GM12878 (cell line): ENCODE data around the gene ANO1. TPM values are rescaled to one million over a fixed set of nuclear protein-coding genes. Genes with fewer than 3 reads are reported as not detected.

Source experiments
- ATAC-seq: fragments of 200-7000 bp; cut with Tn5 transposase; 3 replicates; pipeline ENCODE4 v1.9.1; 2020; ENCODE audit warnings: mild to moderate bottlenecking, moderate library complexity
- BruUV-seq: library from RNA; stranded (reverse); fragments of 400-500 nt; replicated peaks from 2 replicates; lab custom pipeline; 2021; lab: Mats Ljungman, UMichigan
- CTCF ChIA-PET: fragments of 300-600 bp; sonication (Branson Sonifier 250); formaldehyde crosslinking; extraction: SDS; loops from one replicate; lab custom pipeline; 2021; ENCODE audit warnings: inconsistent platforms; lab: Yijun Ruan, JAX
- POLR2A ChIA-PET: fragments of 350-600 bp; formaldehyde crosslinking; extraction: SDS; loops from one replicate; lab custom pipeline; 2021; ENCODE audit warnings: inconsistent platforms; lab: Charles Lee
- RAD21 ChIA-PET: fragments of 300-600 bp; sonication (Branson Sonifier 250); formaldehyde crosslinking; loops from one replicate; lab custom pipeline; 2023; ENCODE audit warnings: antibody characterized with exemption; ENCODE audit not compliant: unreplicated experiment; lab: Charles Lee
- SMC1A ChIA-PET: fragments of 300-600 bp; sonication (Branson Sonifier 250); formaldehyde crosslinking; loops from one replicate; lab custom pipeline; 2023; ENCODE audit not compliant: unreplicated experiment, uncharacterized antibody; lab: Charles Lee
- DNase-seq: peaks from one replicate; pipeline ENCODE4 v3.0.0-alpha.2; 2011; ENCODE audit warnings: low read depth, low spot score
- FAIRE-seq: peaks from 3 replicates; lab custom pipeline; 2011; peaks lifted over from hg19 to GRCh38; lab: Jason Lieb, UNC
- H2AFZ ChIP-seq: 2 replicates; pipeline ENCODE4 v1.6.0; 2011; ENCODE audit warnings: low read depth, low read length, control low read depth; ENCODE audit not compliant: control insufficient read depth
- H3K27ac ChIP-seq: 2 replicates; pipeline ENCODE4 v1.5.1; 2011; ENCODE audit warnings: control low read depth; ENCODE audit not compliant: control insufficient read depth, insufficient read depth
- H3K27me3 ChIP-seq, 2 experiments: replicated peaks in 1 of 2; 2 replicates each; pipeline versions ENCODE4 v1.6.0 to v1.6.1; 2011; ENCODE audit warnings: low read length in 1 of 2; ENCODE audit not compliant: control insufficient read depth in 2 of 2, insufficient read depth in 2 of 2
- H3K36me3 ChIP-seq, 2 experiments: 2 replicates each; pipeline ENCODE4 v1.5.1; 2011; ENCODE audit warnings: low read length in 1 of 2; ENCODE audit not compliant: control insufficient read depth in 2 of 2, insufficient read depth in 2 of 2
- H3K4me1 ChIP-seq: 2 replicates; pipeline ENCODE4 v1.6.1; 2011; ENCODE audit warnings: mild to moderate bottlenecking, low read length, moderate library complexity, mixed read lengths; ENCODE audit not compliant: control insufficient read depth, insufficient read depth
- H3K4me2 ChIP-seq: 2 replicates; pipeline ENCODE4 v1.6.0; 2011; ENCODE audit warnings: control low read depth; ENCODE audit not compliant: control insufficient read depth, insufficient read depth
- H3K4me3 ChIP-seq: fragments of 200-600 bp; sonication (generic); 2 replicates; pipeline ENCODE4 v1.5.1; 2016
- H3K79me2 ChIP-seq: 2 replicates; pipeline ENCODE4 v1.6.0; 2011; ENCODE audit warnings: low read length; ENCODE audit not compliant: control insufficient read depth, insufficient read depth
- H3K9ac ChIP-seq: 2 replicates; pipeline ENCODE4 v1.8.0; 2011; ENCODE audit warnings: low read length, control low read depth, mixed read lengths; ENCODE audit not compliant: control insufficient read depth, insufficient read depth
- H3K9me3 ChIP-seq: replicated peaks from 3 replicates; pipeline ENCODE4 v1.5.1; 2011; ENCODE audit warnings: mild to moderate bottlenecking, low read length; ENCODE audit not compliant: control insufficient read depth, insufficient read depth
- H4K20me1 ChIP-seq: 2 replicates; pipeline ENCODE4 v1.6.0; 2011; ENCODE audit not compliant: control insufficient read depth, insufficient read depth
- BCL11A ChIP-seq: IDR thresholded peaks from 2 replicates; pipeline ENCODE4 v1.6.1; 2011; ENCODE audit warnings: low read depth, low read length
- BHLHE40 ChIP-seq, 2 experiments: fragments of 450-650 bp in 1 of 2; IDR thresholded peaks; 2 replicates each; pipeline ENCODE4 v1.6.1; 2011 to 2017; ENCODE audit warnings: low read depth in 2 of 2, borderline replicate concordance in 1 of 2, improper control_type of control experiment in 1 of 2, low read length in 1 of 2, mild to moderate bottlenecking in 1 of 2
- CBX3 ChIP-seq: fragments of 200-600 bp; sonication (generic); IDR thresholded peaks from 2 replicates; pipeline ENCODE4 v1.6.1; 2016; ENCODE audit warnings: low read depth, borderline replicate concordance
- CREB1 ChIP-seq: IDR thresholded peaks from 2 replicates; pipeline ENCODE4 v1.6.1; 2012; ENCODE audit warnings: low read depth, mild to moderate bottlenecking, inconsistent platforms
- ELK1 ChIP-seq: IDR thresholded peaks from 2 replicates; pipeline ENCODE4 v1.6.1; 2012; ENCODE audit warnings: low read depth, low read length, improper control_type of control experiment
- KAT2A ChIP-seq: conservative IDR thresholded peaks from 2 replicates; pipeline ENCODE4 v1.6.1; 2011; ENCODE audit warnings: low read depth, low read length; ENCODE audit not compliant: control insufficient read depth
- NFYB ChIP-seq: IDR thresholded peaks from 2 replicates; pipeline ENCODE4 v1.6.1; 2011; ENCODE audit warnings: low read depth, mild to moderate bottlenecking, low read length, improper control_type of control experiment, moderate library complexity; ENCODE audit not compliant: insufficient read depth
- SIX5 ChIP-seq: IDR thresholded peaks from 2 replicates; pipeline ENCODE4 v1.6.1; 2011; ENCODE audit warnings: mild to moderate bottlenecking, low read depth, low read length, moderate library complexity; ENCODE audit not compliant: severe bottlenecking
- SMARCA5 ChIP-seq: fragments of 450-650 bp; IDR thresholded peaks from 2 replicates; pipeline ENCODE4 v1.6.1; 2017; ENCODE audit warnings: mild to moderate bottlenecking
- TBL1XR1 ChIP-seq: IDR thresholded peaks from 2 replicates; pipeline ENCODE4 v1.6.1; 2012; ENCODE audit warnings: low read depth, low read length, improper control_type of control experiment
- WGBS: methylation state at CpG from one replicate; pipeline ENCODE4 v1.1.6; 2016; ENCODE audit warnings: low lambda C conversion rate; ENCODE audit not compliant: insufficient replicate concordance, insufficient coverage; ENCODE audit errors: missing lambda C conversion rate; 5-methylcytosine and 5-hydroxymethylcytosine counted together
- in situ Hi-C: fragments of 300-500 bp; cut with MboI; formaldehyde crosslinking; loops from 9 replicates; pipeline ENCODE4 v1.14.3; 2018; ENCODE audit warnings: mixed read lengths
- intact Hi-C: fragments of 100-400 bp; cut with micrococcal nuclease; formaldehyde crosslinking; loops from one replicate; pipeline ENCODE4 v1.14.2; 2022; ENCODE audit not compliant: unreplicated experiment
- polyA plus RNA-seq, 11 experiments: library from polyadenylated mRNA; depleted of rRNA in 4 of 11; unstranded in 6 of 11; stranded (reverse) in 5 of 11; fragments of >200 nt; fragmentation: Nextera tagmentation in 4 of 11; fragmentation: Illumina TruSeq in 1 of 11; extraction: Ambion mirVana in 4 of 11; extraction: Trizol in 1 of 11; gene quantifications; 1 replicate in 1 of 11; 2 replicates in 10 of 11; pipeline versions ENCODE4 v1.2.1 to v1.2.3, GENCODE V29; 2011 to 2016; ENCODE audit warnings: inconsistent platforms in 2 of 11, missing spikeins in 2 of 11, low read depth in 1 of 11
- total RNA-seq, 4 experiments: library from RNA; depleted of rRNA in 3 of 4; stranded (reverse); fragments of >200 nt in 3 of 4; fragmentation: Illumina TruSeq in 1 of 4; extraction: Trizol in 1 of 4; gene quantifications; 2 replicates each; pipeline versions ENCODE4 v1.2.1 to v1.2.3, GENCODE V29; 2013 to 2021
- TF ChIP-seq, protein P1 (sequence below): IDR thresholded peaks from 2 replicates; pipeline ENCODE4 v1.6.1; 2012; ENCODE audit warnings: improper control_type of control experiment, low read depth, low read length; ENCODE audit not compliant: insufficient replicate concordance

The ANO1 gene
- total and polyA plus RNA-seq, 10 of the 15 experiments (the other 5 are each of a cell fraction or from before 2014, with no cell fraction given), result 0.01 to 0.38 (median 0.06) TPM; not detected in 7

DNA sequence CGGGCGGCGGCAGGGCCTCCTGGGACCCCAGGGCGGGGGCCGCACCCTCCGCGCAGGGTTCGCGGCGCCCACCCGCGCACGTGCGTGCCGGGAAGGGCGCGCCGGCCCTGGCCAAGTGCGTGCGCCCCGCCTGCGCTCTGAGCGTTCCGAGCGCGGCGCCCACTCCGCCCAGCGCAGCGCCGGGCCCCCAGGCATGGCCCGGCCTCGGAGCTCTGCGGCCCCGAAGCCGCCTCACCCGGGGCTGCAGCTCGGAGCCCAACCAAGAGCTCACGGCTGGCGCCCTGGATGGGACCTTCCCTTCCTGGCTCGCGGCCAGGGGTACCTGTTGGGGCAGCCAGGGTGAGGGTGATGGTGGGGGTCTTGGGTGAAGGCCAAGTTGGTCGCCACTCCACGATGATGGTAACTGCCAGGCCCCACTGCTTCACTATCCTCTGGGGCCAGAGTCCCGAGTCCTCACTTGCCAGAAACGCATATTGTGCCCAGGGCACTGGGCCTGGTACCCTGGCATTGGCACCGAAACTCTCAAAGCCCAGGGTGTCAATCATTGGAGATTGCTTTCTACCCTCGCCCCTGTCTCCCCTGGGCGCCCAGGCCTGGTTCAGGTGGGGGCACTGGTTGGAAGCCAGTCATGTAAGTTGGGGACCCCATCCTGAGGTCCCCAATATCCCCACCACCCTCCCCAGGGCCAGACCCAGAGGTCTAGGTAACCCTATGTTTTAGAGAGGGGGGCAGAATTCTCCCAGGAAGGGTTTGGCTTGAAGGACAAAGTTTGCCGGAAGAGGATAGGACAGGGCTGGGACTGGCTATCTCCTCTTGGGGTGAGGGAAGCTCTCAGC lies 882 bp downstream of the ANO1 start:
- 37% methylated on average over 25 of the region's 50 CpGs for WGBS
- Histone ChIP-seq H2AFZ (no peak overlapping the region), H3K4me1 (no peaks in the 10 kb centered on the region), H3K36me3 (no peaks in the 10 kb centered on the region), H3K27ac (no peak overlapping the region), H3K9ac (no peak overlapping the region), H3K27me3 (peaks cover 5 to 10% of the 10 kb centered on the region in 2 experiments; a peak in 3 of 4 replicates), H4K20me1 (no peaks in the 10 kb centered on the region), H3K79me2 (no peaks in the 10 kb centered on the region), H3K4me2 (no peak overlapping the region), H3K9me3 (no peaks in the 10 kb centered on the region), H3K4me3 (no peak overlapping the region)
- ChIA-PET POLR2A (interaction anchor here (0.6 kb wide), 1 partner anchor 23 kb away, joined by 3 read pairs; no protein-coding TSS in a partner anchor), CTCF (no interaction called here), RAD21 (no interaction called here), SMC1A (no interaction called here)
- in situ Hi-C loops, result no loop called here
- TF ChIP-seq BCL11A (no peak), TBL1XR1 (no peak), CBX3 (no peak), SMARCA5 (no peak), ELK1 (no peak), NFYB (no peak), SIX5 (no peak), CREB1 (no peak), BHLHE40 (IDR thresholded peaks at IDR 0.05; ENCODE audit: borderline replicate concordance in 1 of 2, low read depth in 2 of 2, low read length in 1 of 2) (no peak), KAT2A (no peak)
- TF ChIP-seq, protein P1, sequence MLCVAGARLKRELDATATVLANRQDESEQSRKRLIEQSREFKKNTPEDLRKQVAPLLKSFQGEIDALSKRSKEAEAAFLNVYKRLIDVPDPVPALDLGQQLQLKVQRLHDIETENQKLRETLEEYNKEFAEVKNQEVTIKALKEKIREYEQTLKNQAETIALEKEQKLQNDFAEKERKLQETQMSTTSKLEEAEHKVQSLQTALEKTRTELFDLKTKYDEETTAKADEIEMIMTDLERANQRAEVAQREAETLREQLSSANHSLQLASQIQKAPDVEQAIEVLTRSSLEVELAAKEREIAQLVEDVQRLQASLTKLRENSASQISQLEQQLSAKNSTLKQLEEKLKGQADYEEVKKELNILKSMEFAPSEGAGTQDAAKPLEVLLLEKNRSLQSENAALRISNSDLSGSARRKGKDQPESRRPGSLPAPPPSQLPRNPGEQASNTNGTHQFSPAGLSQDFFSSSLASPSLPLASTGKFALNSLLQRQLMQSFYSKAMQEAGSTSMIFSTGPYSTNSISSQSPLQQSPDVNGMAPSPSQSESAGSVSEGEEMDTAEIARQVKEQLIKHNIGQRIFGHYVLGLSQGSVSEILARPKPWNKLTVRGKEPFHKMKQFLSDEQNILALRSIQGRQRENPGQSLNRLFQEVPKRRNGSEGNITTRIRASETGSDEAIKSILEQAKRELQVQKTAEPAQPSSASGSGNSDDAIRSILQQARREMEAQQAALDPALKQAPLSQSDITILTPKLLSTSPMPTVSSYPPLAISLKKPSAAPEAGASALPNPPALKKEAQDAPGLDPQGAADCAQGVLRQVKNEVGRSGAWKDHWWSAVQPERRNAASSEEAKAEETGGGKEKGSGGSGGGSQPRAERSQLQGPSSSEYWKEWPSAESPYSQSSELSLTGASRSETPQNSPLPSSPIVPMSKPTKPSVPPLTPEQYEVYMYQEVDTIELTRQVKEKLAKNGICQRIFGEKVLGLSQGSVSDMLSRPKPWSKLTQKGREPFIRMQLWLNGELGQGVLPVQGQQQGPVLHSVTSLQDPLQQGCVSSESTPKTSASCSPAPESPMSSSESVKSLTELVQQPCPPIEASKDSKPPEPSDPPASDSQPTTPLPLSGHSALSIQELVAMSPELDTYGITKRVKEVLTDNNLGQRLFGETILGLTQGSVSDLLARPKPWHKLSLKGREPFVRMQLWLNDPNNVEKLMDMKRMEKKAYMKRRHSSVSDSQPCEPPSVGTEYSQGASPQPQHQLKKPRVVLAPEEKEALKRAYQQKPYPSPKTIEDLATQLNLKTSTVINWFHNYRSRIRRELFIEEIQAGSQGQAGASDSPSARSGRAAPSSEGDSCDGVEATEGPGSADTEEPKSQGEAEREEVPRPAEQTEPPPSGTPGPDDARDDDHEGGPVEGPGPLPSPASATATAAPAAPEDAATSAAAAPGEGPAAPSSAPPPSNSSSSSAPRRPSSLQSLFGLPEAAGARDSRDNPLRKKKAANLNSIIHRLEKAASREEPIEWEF, result no peak
- no peak for DNase-seq
- BruUV-seq, result no TSS peak
- ATAC-seq, result no peak
- no peak for FAIRE-seq
- intact Hi-C loops, result no loop called here
